ENCODE results near the gene COL11A2. TPM values are rescaled to one million over a fixed set of nuclear protein-coding genes. Genes with fewer than 3 reads are reported as not detected.
A peak's percentile ranks its signal among the peaks of the same experiment; 100 is the strongest.

Gene COL11A2
- total RNA-seq, 2 experiments from 2014 or later = 0.88 to 1.4 TPM

- no peak overlapping the region for H3K4me3 Mint-ChIP-seq
- CTCF ChIA-PET = interaction anchor here (0.7 to 1.7 kb wide), 3 partner anchors 12 to 114 kb away, joined by 3 to 9 read pairs (median 3); no protein-coding TSS in a partner anchor
- no peak overlapping the region for H3K27ac Mint-ChIP-seq
- peaks cover 7% of the 10 kb centered on the region for H3K4me1 Mint-ChIP-seq (ENCODE audit: low read depth)
- no peak for DNase-seq
- H3K36me3 Mint-ChIP-seq (ENCODE audit: low read depth) = no peaks in the 10 kb centered on the region
- intact Hi-C loops (cut with micrococcal nuclease) = loop anchor here (10.0 kb wide), 1 partner anchor 231 kb away; no protein-coding TSS in a partner anchor
- no peaks in the 10 kb centered on the region for H3K9me3 Mint-ChIP-seq
- peaks cover 56% of the 10 kb centered on the region for H3K27me3 Mint-ChIP-seq (ENCODE audit: low read depth)
These were observed 78.5 kb downstream of the COL11A2 start for GRCh38 chr6:33113755-33114154.

Small RNA genes within 50 kb of the gene (microRNA-seq; reads per million reads assigned to microRNA genes)
- gene MIR219A1 (ENCODE audit: borderline microRNAs expressed, borderline replicate concordance) = 18.1 reads per million, percentile 32 among the genes with 10 or more reads in this experiment

Other genes with a start within 250 kb of the COL11A2 start
- gene HLA-DMA, start 239.4 kb downstream of the COL11A2 start, total RNA-seq = 10 to 100 TPM; 12.7 to 14.5 TPM
- 100 to 1,000 TPM; 168 to 197 TPM for gene BRD2, start 223.9 kb downstream of the COL11A2 start, total RNA-seq
- 1 to 10 TPM; 1.4 to 1.6 TPM for gene HLA-DOA, start 182.9 kb downstream of the COL11A2 start, total RNA-seq
- gene HLA-DPA1, start 118.8 kb downstream of the COL11A2 start, total RNA-seq = 10 to 100 TPM; 12.1 to 15.3 TPM
- gene HLA-DPB1, start 116.5 kb downstream of the COL11A2 start, total RNA-seq = 1 to 10 TPM; 2.8 to 4.0 TPM
- gene RXRB, start 8.2 kb upstream of the COL11A2 start, total RNA-seq = 10 to 100 TPM; 50.4 to 50.6 TPM
- gene SLC39A7, start 8.4 kb upstream of the COL11A2 start, total RNA-seq = 10 to 100 TPM; 35.9 to 39.5 TPM
- 10 to 100 TPM; 31.3 to 33.5 TPM for gene HSD17B8, start 12.2 kb upstream of the COL11A2 start, total RNA-seq
- gene RING1, start 16.0 kb upstream of the COL11A2 start, total RNA-seq = 10 to 100 TPM; 17.1 to 18.2 TPM
- gene VPS52, start 79.4 kb upstream of the COL11A2 start, total RNA-seq = 10 to 100 TPM; 30.3 to 31.0 TPM
- gene RPS18, start 79.6 kb upstream of the COL11A2 start, total RNA-seq = 1,000 to 10,000 TPM; 5,497 to 5,551 TPM
- gene B3GALT4, start 84.7 kb upstream of the COL11A2 start, total RNA-seq = 1 to 10 TPM; 4.4 TPM
- 10 to 100 TPM; 42.5 to 42.9 TPM for gene WDR46, start 96.8 kb upstream of the COL11A2 start, total RNA-seq
- 10 to 100 TPM; 67.9 to 81.3 TPM for gene PFDN6, start 97.1 kb upstream of the COL11A2 start, total RNA-seq
- gene RGL2, start 106.5 kb upstream of the COL11A2 start, total RNA-seq = 10 to 100 TPM; 23.8 to 27.8 TPM
- 100 to 1,000 TPM; 184 TPM for gene TAPBP, start 121.6 kb upstream of the COL11A2 start, total RNA-seq
- gene ZBTB22, start 125.3 kb upstream of the COL11A2 start, total RNA-seq = 1 to 10 TPM; 8.8 to 9.0 TPM
- gene DAXX, start 130.5 kb upstream of the COL11A2 start, total RNA-seq = 10 to 100 TPM; 48.1 to 55.1 TPM
- gene KIFC1, start 199.4 kb upstream of the COL11A2 start, total RNA-seq = 100 to 1,000 TPM; 107 TPM
- 10 to 100 TPM; 31.0 to 32.3 TPM for gene PHF1, start 218.5 kb upstream of the COL11A2 start, total RNA-seq
- 100 to 1,000 TPM; 163 to 181 TPM for gene CUTA, start 225.6 kb upstream of the COL11A2 start, total RNA-seq
- gene SYNGAP1, start 227.6 kb upstream of the COL11A2 start, total RNA-seq = 10 to 100 TPM; 35.1 to 42.2 TPM